WERI-Rb-1 (cell line): ENCODE results near the gene CDC34.

ENCODE experiments used
- DNase-seq: peaks from one replicate; pipeline ENCODE4 v3.0.0-alpha.2; 2020
- H3K27ac ChIP-seq: fragments of 250-450 bp; sonication (Bioruptor Pico); 2 replicates; pipeline ENCODE4 v1.5.1; 2020; ENCODE audit warnings: mild to moderate bottlenecking, moderate library complexity
- H3K27me3 ChIP-seq: fragments of 250-450 bp; sonication (Bioruptor Pico); 2 replicates; pipeline ENCODE4 v1.5.1; 2021; ENCODE audit warnings: mild to moderate bottlenecking, low read depth, moderate library complexity; ENCODE audit not compliant: insufficient read depth, severe bottlenecking
- H3K36me3 ChIP-seq: fragments of 250-450 bp; sonication (Bioruptor Pico); 2 replicates; pipeline ENCODE4 v1.5.1; 2020; ENCODE audit warnings: mild to moderate bottlenecking, moderate library complexity
- H3K4me3 ChIP-seq: 2 replicates; pipeline ENCODE4 v1.5.1; 2011; ENCODE audit warnings: low read depth, mild to moderate bottlenecking, control low read depth, low read length
- H3K9me3 ChIP-seq: fragments of 250-450 bp; sonication (Bioruptor Pico); 2 replicates; pipeline ENCODE4 v1.5.1; 2021; ENCODE audit warnings: mild to moderate bottlenecking, moderate library complexity; ENCODE audit not compliant: severe bottlenecking
- TF ChIP-seq, protein P1 (sequence below): IDR thresholded peaks from 2 replicates; pipeline ENCODE4 v1.5.1; 2011; ENCODE audit warnings: low read depth, mild to moderate bottlenecking, control low read depth, inconsistent platforms, low read length

CDC34 gene

DNA sequence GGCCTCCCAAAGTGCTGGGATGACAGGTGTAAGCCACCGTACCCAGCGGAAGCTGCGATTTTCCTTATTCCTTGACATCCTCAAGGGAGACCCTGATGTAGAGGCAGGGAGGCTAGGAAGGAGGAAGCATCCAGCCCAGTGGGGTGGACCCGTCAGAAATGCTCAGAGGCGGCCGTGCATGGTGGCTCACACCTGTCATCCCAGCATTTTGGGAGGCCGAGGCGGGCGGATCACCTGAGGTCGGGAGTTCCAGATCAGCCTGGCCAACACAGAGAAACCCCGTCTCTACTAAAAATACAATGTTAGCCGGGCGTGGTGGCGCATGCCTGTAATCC is 23.9 kb downstream of the CDC34 start:
- Histone ChIP-seq H3K36me3 (no peaks in the 10 kb centered on the region), H3K9me3 (no peaks in the 10 kb centered on the region), H3K27me3 (no peaks in the 10 kb centered on the region), H3K4me3 (no peak overlapping the region), H3K27ac (no peak overlapping the region)
- DNase-seq: no peak
- TF ChIP-seq, protein P1, sequence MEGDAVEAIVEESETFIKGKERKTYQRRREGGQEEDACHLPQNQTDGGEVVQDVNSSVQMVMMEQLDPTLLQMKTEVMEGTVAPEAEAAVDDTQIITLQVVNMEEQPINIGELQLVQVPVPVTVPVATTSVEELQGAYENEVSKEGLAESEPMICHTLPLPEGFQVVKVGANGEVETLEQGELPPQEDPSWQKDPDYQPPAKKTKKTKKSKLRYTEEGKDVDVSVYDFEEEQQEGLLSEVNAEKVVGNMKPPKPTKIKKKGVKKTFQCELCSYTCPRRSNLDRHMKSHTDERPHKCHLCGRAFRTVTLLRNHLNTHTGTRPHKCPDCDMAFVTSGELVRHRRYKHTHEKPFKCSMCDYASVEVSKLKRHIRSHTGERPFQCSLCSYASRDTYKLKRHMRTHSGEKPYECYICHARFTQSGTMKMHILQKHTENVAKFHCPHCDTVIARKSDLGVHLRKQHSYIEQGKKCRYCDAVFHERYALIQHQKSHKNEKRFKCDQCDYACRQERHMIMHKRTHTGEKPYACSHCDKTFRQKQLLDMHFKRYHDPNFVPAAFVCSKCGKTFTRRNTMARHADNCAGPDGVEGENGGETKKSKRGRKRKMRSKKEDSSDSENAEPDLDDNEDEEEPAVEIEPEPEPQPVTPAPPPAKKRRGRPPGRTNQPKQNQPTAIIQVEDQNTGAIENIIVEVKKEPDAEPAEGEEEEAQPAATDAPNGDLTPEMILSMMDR: no peak

- Histone ChIP-seq H3K27ac (peak overlapping the region; percentile 65), H3K4me3 (no peak overlapping the region), H3K36me3 (no peaks in the 10 kb centered on the region), H3K9me3 (peaks cover 4% of the 10 kb centered on the region), H3K27me3 (no peaks in the 10 kb centered on the region)
- peak; percentile 60 for DNase-seq
- TF ChIP-seq, protein P1: no peak
Observed at GRCh38 chr19:556611-557382, 25.2 kb downstream of the CDC34 start.

DNA sequence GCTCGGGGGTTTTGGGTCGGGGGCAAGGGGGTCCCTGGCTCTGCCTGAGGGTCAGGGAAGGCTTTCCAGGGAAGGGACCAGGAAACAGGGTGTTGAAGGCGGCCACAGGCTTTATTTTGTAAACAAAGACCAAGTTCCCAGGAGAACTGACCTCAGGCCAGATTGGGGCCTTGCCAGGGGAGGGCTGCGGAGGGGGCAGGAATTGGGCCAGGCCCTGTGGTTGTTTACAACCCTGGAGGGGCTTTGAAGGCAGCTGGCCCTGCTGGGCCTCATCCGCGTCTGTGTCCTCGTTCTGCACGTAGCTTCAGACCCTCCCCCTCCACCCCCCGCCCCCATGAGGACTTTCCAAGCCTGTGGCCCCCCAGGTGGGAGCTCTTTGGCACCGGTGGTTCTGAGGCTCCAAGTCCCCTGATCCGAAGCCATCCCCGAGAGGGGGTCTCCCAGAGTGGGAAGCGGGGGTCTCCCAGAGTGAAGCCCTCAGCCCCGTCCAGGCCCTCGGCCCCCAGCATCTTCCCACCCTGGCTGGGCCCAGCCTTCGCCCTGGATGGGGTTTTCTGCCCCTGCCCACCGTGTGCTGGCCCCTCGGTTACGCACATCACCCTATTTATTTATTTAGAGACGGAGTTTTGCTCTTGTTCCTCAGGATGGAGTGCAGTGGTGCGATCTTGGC is 27.3 kb downstream of the CDC34 start:
- Histone ChIP-seq H3K4me3 (no peak overlapping the region), H3K9me3 (peaks cover 4% of the 10 kb centered on the region), H3K27me3 (no peaks in the 10 kb centered on the region), H3K36me3 (no peaks in the 10 kb centered on the region), H3K27ac (no peak overlapping the region)
- DNase-seq: no peak
- TF ChIP-seq, protein P1: no peak

- Histone ChIP-seq H3K9me3 (peaks cover 4% of the 10 kb centered on the region), H3K36me3 (no peaks in the 10 kb centered on the region), H3K27me3 (no peaks in the 10 kb centered on the region), H3K27ac (no peak overlapping the region), H3K4me3 (no peak overlapping the region)
- no peak for DNase-seq
- TF ChIP-seq, protein P1: no peak
Observed at GRCh38 chr19:560121-560520, 28.6 kb downstream of the CDC34 start.

GRCh38 chr19:566403-566802 is 34.8 kb downstream of the CDC34 start:
- H3K27me3 ChIP-seq: no peaks in the 10 kb centered on the region
- TF ChIP-seq, protein P1: no peak
- no peak overlapping the region for H3K27ac ChIP-seq
- no peak overlapping the region for H3K4me3 ChIP-seq
- DNase-seq: no peak
- peaks cover 6% of the 10 kb centered on the region for H3K9me3 ChIP-seq
- H3K36me3 ChIP-seq: peaks cover 10% of the 10 kb centered on the region
